HepG2 (cell line): ENCODE results near the gene TRPM1. TPM values are rescaled to one million over a fixed set of nuclear protein-coding genes. Genes with fewer than 3 reads are reported as not detected.

Experiments
- NFE2 ChIP-seq: sonication (generic); formaldehyde crosslinking; IDR thresholded peaks from 2 replicates; pipeline ENCODE4 v1.4.0; 2020; ENCODE audit warnings: missing genetic modification reagents
- THAP7 ChIP-seq: sonication (generic); formaldehyde crosslinking; IDR thresholded peaks from 2 replicates; pipeline ENCODE4 v1.8.1; 2023; ENCODE audit warnings: mild to moderate bottlenecking, missing genetic modification reagents
- ZNF276 ChIP-seq: sonication (generic); formaldehyde crosslinking; IDR thresholded peaks from 2 replicates; pipeline ENCODE4 v1.4.0; 2020; ENCODE audit warnings: mild to moderate bottlenecking, low read depth, missing genetic modification reagents
- ZNF350 ChIP-seq: sonication (generic); formaldehyde crosslinking; IDR thresholded peaks from 2 replicates; pipeline ENCODE4 v1.4.0; 2020; ENCODE audit warnings: mild to moderate bottlenecking, low read depth, missing genetic modification reagents, borderline replicate concordance
- ZNF512 ChIP-seq: sonication (generic); formaldehyde crosslinking; IDR thresholded peaks from 2 replicates; pipeline ENCODE4 v1.4.0; 2020; ENCODE audit warnings: mild to moderate bottlenecking, missing genetic modification reagents
- ZNF646 ChIP-seq: sonication (generic); formaldehyde crosslinking; IDR thresholded peaks from 2 replicates; pipeline ENCODE4 v1.9.0; 2021; ENCODE audit warnings: mild to moderate bottlenecking, missing genetic modification reagents
- polyA plus RNA-seq, 8 experiments: library from polyadenylated mRNA; depleted of rRNA in 3 of 8; stranded (reverse) in 7 of 8; unstranded in 1 of 8; fragments of >200 nt; fragmentation: Illumina TruSeq in 4 of 8; extraction: Trizol in 4 of 8; gene quantifications; 2 replicates each; pipeline versions ENCODE4 v1.2.1 to v1.2.3, GENCODE V29; 2011 to 2016; ENCODE audit warnings: low read depth in 4 of 8, missing spikeins in 1 of 8, mixed read lengths in 1 of 8; ENCODE audit not compliant: insufficient read depth in 1 of 8
- total RNA-seq, 5 experiments: library from RNA; depleted of rRNA; stranded (reverse); fragments of >200 nt; fragmentation: Illumina TruSeq; extraction: Trizol; gene quantifications; 2 replicates each; pipeline ENCODE4 v1.2.3, GENCODE V29; 2016; ENCODE audit warnings: low read depth in 1 of 5
- TF ChIP-seq, protein P1 (sequence below): IDR thresholded peaks from 2 replicates; pipeline ENCODE4 v1.6.1; 2012; ENCODE audit warnings: inconsistent platforms
- TF ChIP-seq, protein P2 (sequence below): sonication (generic); formaldehyde crosslinking; IDR thresholded peaks from 2 replicates; pipeline ENCODE4 v1.4.0; 2020; ENCODE audit warnings: missing genetic modification reagents, borderline replicate concordance

TRPM1 gene
- total and polyA plus RNA-seq, 2 of the 13 experiments (the other 11 are each of a cell fraction or from before 2014, with no cell fraction given) = not detected

DNA sequence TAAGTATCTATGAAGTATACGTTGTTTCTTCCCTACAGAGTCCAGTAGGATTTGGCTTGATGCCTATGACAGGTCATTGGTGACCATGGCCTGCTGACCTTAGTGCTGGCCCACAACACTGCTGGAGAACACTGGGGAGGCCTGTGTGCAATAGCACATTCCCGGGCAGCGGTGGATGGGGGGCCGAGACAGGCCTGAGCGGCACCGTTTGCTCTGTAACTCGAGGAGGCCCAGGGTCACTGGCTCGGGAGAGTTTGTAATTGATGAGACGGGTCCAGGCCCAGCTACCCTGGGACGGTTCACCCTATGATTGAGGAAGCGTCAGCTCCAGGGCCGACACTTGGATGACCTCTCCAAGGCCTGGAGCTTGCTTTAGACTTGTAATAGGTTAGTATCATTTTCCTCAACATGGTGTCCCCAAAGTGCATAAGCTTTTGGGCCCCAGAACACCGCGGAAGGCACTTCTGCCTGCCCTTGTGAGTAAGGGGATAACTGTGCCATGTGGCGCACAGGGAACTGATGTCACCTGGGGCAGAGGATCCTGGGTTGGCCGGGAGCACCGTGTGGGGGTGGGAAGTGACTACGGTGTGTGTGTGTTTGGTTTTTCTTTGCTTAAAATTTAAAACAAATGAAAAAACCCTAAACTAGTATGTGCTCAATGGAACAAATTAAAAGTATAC, 12.0 kb downstream of the TRPM1 start (continued):
- TF ChIP-seq ZNF512 (CRISPR knock-in tag) = no peak
- no peak for TF ChIP-seq NFE2 (CRISPR knock-in tag)
- no peak; the same call in 1 of the 2 replicates for TF ChIP-seq ZNF646
- TF ChIP-seq, protein P1, sequence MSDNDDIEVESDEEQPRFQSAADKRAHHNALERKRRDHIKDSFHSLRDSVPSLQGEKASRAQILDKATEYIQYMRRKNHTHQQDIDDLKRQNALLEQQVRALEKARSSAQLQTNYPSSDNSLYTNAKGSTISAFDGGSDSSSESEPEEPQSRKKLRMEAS = peak; percentile 66
- TF ChIP-seq, protein P2, sequence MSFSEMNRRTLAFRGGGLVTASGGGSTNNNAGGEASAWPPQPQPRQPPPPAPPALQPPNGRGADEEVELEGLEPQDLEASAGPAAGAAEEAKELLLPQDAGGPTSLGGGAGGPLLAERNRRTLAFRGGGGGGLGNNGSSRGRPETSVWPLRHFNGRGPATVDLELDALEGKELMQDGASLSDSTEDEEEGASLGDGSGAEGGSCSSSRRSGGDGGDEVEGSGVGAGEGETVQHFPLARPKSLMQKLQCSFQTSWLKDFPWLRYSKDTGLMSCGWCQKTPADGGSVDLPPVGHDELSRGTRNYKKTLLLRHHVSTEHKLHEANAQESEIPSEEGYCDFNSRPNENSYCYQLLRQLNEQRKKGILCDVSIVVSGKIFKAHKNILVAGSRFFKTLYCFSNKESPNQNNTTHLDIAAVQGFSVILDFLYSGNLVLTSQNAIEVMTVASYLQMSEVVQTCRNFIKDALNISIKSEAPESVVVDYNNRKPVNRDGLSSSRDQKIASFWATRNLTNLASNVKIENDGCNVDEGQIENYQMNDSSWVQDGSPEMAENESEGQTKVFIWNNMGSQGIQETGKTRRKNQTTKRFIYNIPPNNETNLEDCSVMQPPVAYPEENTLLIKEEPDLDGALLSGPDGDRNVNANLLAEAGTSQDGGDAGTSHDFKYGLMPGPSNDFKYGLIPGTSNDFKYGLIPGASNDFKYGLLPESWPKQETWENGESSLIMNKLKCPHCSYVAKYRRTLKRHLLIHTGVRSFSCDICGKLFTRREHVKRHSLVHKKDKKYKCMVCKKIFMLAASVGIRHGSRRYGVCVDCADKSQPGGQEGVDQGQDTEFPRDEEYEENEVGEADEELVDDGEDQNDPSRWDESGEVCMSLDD (CRISPR knock-in tag) = peak; percentile 11; the same call in 1 of the 2 replicates
- no peak; the same call in 1 of the 2 replicates for TF ChIP-seq ZNF276
- TF ChIP-seq THAP7 (CRISPR knock-in tag) = no peak
- 0 out of 2 replicates have a peak, but pooled peaks have one; percentile 55 for TF ChIP-seq ZNF350 (CRISPR knock-in tag)
